Osteoblast (primary cell): ENCODE data around the gene SCOC. TPM values are rescaled to one million over a fixed set of nuclear protein-coding genes. Genes with fewer than 3 reads are reported as not detected.

Source experiments
- DNase-seq: peaks from one replicate; pipeline ENCODE4 v3.0.0; 2011; ENCODE audit warnings: low spot score, mixed read lengths; ENCODE audit not compliant: insufficient read length; ENCODE audit errors: missing footprints
- H2AFZ ChIP-seq: 2 replicates; pipeline ENCODE4 v1.6.0; 2011; ENCODE audit warnings: mild to moderate bottlenecking, low read length
- H3K27ac ChIP-seq: 2 replicates; pipeline ENCODE4 v1.5.1; 2011; ENCODE audit warnings: mild to moderate bottlenecking, low read depth, low read length, moderate library complexity
- H3K27me3 ChIP-seq: 2 replicates; pipeline ENCODE4 v1.6.0; 2012; ENCODE audit warnings: mild to moderate bottlenecking, control low read depth, inconsistent platforms, low read length, moderate library complexity; ENCODE audit not compliant: insufficient read depth
- H3K36me3 ChIP-seq: 2 replicates; pipeline ENCODE4 v1.5.1; 2011; ENCODE audit warnings: mild to moderate bottlenecking, low read length, control low read depth, moderate library complexity; ENCODE audit not compliant: insufficient read depth
- H3K4me1 ChIP-seq: 2 replicates; pipeline ENCODE4 v1.5.1; 2011; ENCODE audit warnings: mild to moderate bottlenecking, low read length, control low read depth, moderate library complexity; ENCODE audit not compliant: insufficient read depth
- H3K4me2 ChIP-seq: 2 replicates; pipeline ENCODE4 v1.6.0; 2011; ENCODE audit warnings: mild to moderate bottlenecking, low read length; ENCODE audit not compliant: insufficient read depth
- H3K4me3 ChIP-seq: fragments of 200-600 bp; sonication (generic); 3 replicates; pipeline ENCODE4 v1.5.1; 2012; ENCODE audit warnings: mild to moderate bottlenecking, low read length, inconsistent platforms; ENCODE audit not compliant: insufficient read depth
- H3K79me2 ChIP-seq: 2 replicates; pipeline ENCODE4 v1.6.0; 2012; ENCODE audit warnings: mild to moderate bottlenecking, low read length, control low read depth, inconsistent platforms; ENCODE audit not compliant: insufficient read depth
- H3K9me3 ChIP-seq: 2 replicates; pipeline ENCODE4 v1.5.1; 2011; ENCODE audit warnings: low read depth, low read length, control low read depth
- H4K20me1 ChIP-seq: 2 replicates; pipeline ENCODE4 v1.6.0; 2012; ENCODE audit warnings: mild to moderate bottlenecking, low read length, control low read depth; ENCODE audit not compliant: insufficient read depth
- CTCF ChIP-seq: IDR thresholded peaks from 2 replicates; pipeline ENCODE4 v1.5.1; 2011; ENCODE audit warnings: mild to moderate bottlenecking, low read depth, low read length, moderate library complexity; ENCODE audit errors: extremely low read depth
- total RNA-seq: library from RNA; depleted of rRNA; stranded (reverse); fragments of >200 nt; gene quantifications from 2 replicates; pipeline ENCODE4 v1.2.3, GENCODE V29; 2012

SCOC gene
- total RNA-seq, 1 donor: 57.9 TPM

- DNase-seq: no peak
- Histone ChIP-seq H3K36me3 (peaks cover 3% of the 10 kb centered on the region), H3K79me2 (peaks cover 8% of the 10 kb centered on the region), H4K20me1 (no peaks in the 10 kb centered on the region), H3K4me2 (no peak overlapping the region), H2AFZ (no peak overlapping the region), H3K4me3 (no peak overlapping the region), H3K4me1 (no peaks in the 10 kb centered on the region), H3K27me3 (no peaks in the 10 kb centered on the region), H3K9me3 (no peaks in the 10 kb centered on the region), H3K27ac (no peak overlapping the region)
- no peak for TF ChIP-seq CTCF
Observed at GRCh38 chr4:140382732-140383131, 9.3 kb downstream of the SCOC start.

DNA sequence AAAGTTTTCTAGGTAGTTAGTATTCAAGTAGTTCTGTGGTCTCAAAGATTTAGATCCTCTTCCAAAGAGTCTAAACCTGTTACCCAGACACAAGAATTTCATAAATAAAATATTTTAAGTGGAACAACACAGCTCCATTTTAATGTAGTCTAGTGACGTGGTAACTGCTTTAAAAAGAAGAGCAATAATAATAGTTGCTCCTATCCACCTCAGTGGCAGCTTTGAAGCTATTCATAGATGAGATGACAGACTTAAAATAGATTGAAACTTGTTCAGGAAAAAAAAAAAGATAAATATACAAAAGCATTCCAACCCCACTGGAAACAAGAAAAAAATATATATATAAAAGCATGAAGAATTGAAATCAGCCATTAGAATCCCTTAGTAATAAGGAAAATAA, 14.6 kb downstream of the SCOC start:
- H3K27me3 ChIP-seq: no peaks in the 10 kb centered on the region
- H4K20me1 ChIP-seq: no peaks in the 10 kb centered on the region
- H3K36me3 ChIP-seq: no peaks in the 10 kb centered on the region
- TF ChIP-seq CTCF: no peak
- no peak overlapping the region for H3K27ac ChIP-seq
- no peaks in the 10 kb centered on the region for H3K9me3 ChIP-seq
- H3K4me1 ChIP-seq: no peaks in the 10 kb centered on the region
- no peak overlapping the region for H3K4me3 ChIP-seq
- no peak overlapping the region for H2AFZ ChIP-seq
- H3K79me2 ChIP-seq: no peaks in the 10 kb centered on the region
- no peak for DNase-seq
- H3K4me2 ChIP-seq: no peak overlapping the region

- no peaks in the 10 kb centered on the region for H3K4me1 ChIP-seq
- H2AFZ ChIP-seq: no peak overlapping the region
- no peak overlapping the region for H3K27ac ChIP-seq
- DNase-seq: no peak
- H3K27me3 ChIP-seq: peaks cover 2% of the 10 kb centered on the region
- no peak overlapping the region for H3K4me3 ChIP-seq
- no peak overlapping the region for H3K4me2 ChIP-seq
- H3K79me2 ChIP-seq: no peaks in the 10 kb centered on the region
- no peaks in the 10 kb centered on the region for H3K9me3 ChIP-seq
- no peaks in the 10 kb centered on the region for H4K20me1 ChIP-seq
- TF ChIP-seq CTCF: no peak
- H3K36me3 ChIP-seq: no peaks in the 10 kb centered on the region
Observed at GRCh38 chr4:140395668-140396067, 22.2 kb downstream of the SCOC start.

DNA sequence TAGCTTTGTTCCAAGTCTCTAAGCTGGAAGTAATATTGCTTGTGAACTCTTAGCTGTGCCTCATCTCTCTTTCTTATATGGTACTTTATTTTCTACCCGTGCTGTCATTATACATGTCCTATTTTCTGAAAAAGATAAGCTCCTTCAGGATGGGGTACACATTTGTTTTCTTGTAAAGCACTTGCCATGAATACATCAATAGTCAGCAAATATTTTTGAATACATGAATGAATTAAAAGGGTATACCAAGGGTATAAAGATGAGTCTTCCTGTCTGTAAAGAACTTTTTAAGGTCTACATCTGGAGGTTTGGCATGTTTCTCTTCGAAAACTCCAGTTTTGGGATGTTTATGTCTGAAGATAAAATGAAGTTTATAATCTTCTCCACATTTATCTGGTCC, 26.7 kb downstream of the SCOC start:
- no peak overlapping the region for H3K27ac ChIP-seq
- H3K4me2 ChIP-seq: no peak overlapping the region
- DNase-seq: no peak
- no peaks in the 10 kb centered on the region for H4K20me1 ChIP-seq
- H3K9me3 ChIP-seq: no peaks in the 10 kb centered on the region
- no peaks in the 10 kb centered on the region for H3K79me2 ChIP-seq
- no peak overlapping the region for H2AFZ ChIP-seq
- peaks cover 2% of the 10 kb centered on the region for H3K27me3 ChIP-seq
- no peaks in the 10 kb centered on the region for H3K36me3 ChIP-seq
- H3K4me1 ChIP-seq: no peaks in the 10 kb centered on the region
- no peak for TF ChIP-seq CTCF
- no peak overlapping the region for H3K4me3 ChIP-seq
